PC-9 (cell line): Measurements from ENCODE around the gene MXRA7.

Experiments used
- EZH2 ChIP-seq: fragments of 200-600 bp; sonication (generic); IDR thresholded peaks from 2 replicates; pipeline ENCODE4 v1.8.0; 2017; ENCODE audit warnings: antibody characterized with exemption, low read depth
- TF ChIP-seq, protein P1 (sequence below): fragments of 200-600 bp; sonication (generic); conservative IDR thresholded peaks from 2 replicates; pipeline ENCODE4 v1.6.1; 2017; ENCODE audit warnings: mixed run types, antibody characterized with exemption, mild to moderate bottlenecking, moderate library complexity

DNA sequence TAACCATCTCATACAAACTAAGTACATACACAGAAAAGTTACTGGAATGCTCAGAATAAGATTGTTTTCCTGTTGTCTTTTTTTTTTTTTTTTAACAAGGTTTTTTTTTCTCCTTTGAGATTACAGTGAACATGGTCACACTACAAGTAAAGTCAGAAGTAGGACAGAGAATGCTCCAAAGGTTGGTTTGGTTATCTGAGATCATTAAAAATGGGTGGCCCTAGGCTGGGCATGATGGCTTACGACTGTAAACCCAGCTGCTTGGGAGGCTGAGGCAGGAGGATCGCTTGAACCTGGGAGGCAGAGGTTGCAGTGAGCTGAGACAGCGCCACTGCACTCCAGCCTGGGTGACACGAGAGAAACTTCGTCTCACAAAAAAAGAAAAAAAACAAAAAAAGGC, 60.3 kb downstream of the MXRA7 start:
- TF ChIP-seq, protein P1, sequence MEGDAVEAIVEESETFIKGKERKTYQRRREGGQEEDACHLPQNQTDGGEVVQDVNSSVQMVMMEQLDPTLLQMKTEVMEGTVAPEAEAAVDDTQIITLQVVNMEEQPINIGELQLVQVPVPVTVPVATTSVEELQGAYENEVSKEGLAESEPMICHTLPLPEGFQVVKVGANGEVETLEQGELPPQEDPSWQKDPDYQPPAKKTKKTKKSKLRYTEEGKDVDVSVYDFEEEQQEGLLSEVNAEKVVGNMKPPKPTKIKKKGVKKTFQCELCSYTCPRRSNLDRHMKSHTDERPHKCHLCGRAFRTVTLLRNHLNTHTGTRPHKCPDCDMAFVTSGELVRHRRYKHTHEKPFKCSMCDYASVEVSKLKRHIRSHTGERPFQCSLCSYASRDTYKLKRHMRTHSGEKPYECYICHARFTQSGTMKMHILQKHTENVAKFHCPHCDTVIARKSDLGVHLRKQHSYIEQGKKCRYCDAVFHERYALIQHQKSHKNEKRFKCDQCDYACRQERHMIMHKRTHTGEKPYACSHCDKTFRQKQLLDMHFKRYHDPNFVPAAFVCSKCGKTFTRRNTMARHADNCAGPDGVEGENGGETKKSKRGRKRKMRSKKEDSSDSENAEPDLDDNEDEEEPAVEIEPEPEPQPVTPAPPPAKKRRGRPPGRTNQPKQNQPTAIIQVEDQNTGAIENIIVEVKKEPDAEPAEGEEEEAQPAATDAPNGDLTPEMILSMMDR, result no peak
- TF ChIP-seq EZH2, result no peak
